Neuronal stem cell (in vitro differentiated cells): ENCODE results near the gene NDUFS7.

Experiments used
- DNase-seq: peaks from one replicate; pipeline ENCODE4 v3.0.0-alpha.2; 2013; ENCODE audit warnings: low spot score
- H2AFZ ChIP-seq: one replicate; pipeline ENCODE4 v1.6.1; 2013; ENCODE audit warnings: mild to moderate bottlenecking, low read length, inconsistent platforms
- H2AK5ac ChIP-seq: 2 replicates; pipeline ENCODE4 v1.6.1; 2013; ENCODE audit warnings: low read depth, mild to moderate bottlenecking, inconsistent platforms, low read length, moderate library complexity, mixed read lengths
- H2BK120ac ChIP-seq: 2 replicates; pipeline ENCODE4 v1.6.1; 2013; ENCODE audit warnings: low read depth, mild to moderate bottlenecking, inconsistent platforms, low read length, moderate library complexity, mixed read lengths
- H2BK12ac ChIP-seq: one replicate; pipeline ENCODE4 v1.6.1; 2013; ENCODE audit warnings: low read length, inconsistent platforms
- H2BK15ac ChIP-seq: 2 replicates; pipeline ENCODE4 v1.6.1; 2013; ENCODE audit warnings: mild to moderate bottlenecking, low read length, inconsistent platforms, mixed read lengths
- H2BK5ac ChIP-seq: one replicate; pipeline ENCODE4 v1.6.1; 2013; ENCODE audit warnings: inconsistent platforms, mild to moderate bottlenecking, low read length, moderate library complexity
- H3K14ac ChIP-seq: one replicate; pipeline ENCODE4 v1.6.1; 2013; ENCODE audit warnings: low read length, inconsistent platforms
- H3K18ac ChIP-seq: 2 replicates; pipeline ENCODE4 v1.6.1; 2013; ENCODE audit warnings: low read length, inconsistent platforms
- H3K23ac ChIP-seq: 2 replicates; pipeline ENCODE4 v1.6.1; 2013; ENCODE audit warnings: low read depth, mild to moderate bottlenecking, mixed read lengths, low read length, inconsistent platforms; ENCODE audit not compliant: poor library complexity
- H3K27ac ChIP-seq: replicated peaks from 3 replicates; pipeline ENCODE4 v1.5.1; 2013; ENCODE audit warnings: low read length, inconsistent platforms
- H3K27me3 ChIP-seq, 3 experiments: 2 replicates each; pipeline ENCODE4 v1.6.1; 2013; ENCODE audit warnings: low read length in 3 of 3, mild to moderate bottlenecking in 2 of 3, inconsistent platforms in 1 of 3, low read depth in 1 of 3, mixed read lengths in 1 of 3, moderate library complexity in 1 of 3; ENCODE audit not compliant: control insufficient read depth in 3 of 3, insufficient read depth in 3 of 3
- H3K36me3 ChIP-seq, 2 donors: replicated peaks in 1 of 2; 2 replicates each; pipeline ENCODE4 v1.6.1; 2013; ENCODE audit warnings: low read length in 2 of 2; ENCODE audit not compliant: control insufficient read depth in 2 of 2, insufficient read depth in 2 of 2
- H3K4ac ChIP-seq: 2 replicates; pipeline ENCODE4 v1.6.1; 2013; ENCODE audit warnings: inconsistent platforms, mild to moderate bottlenecking, low read length, moderate library complexity
- H3K4me1 ChIP-seq, 2 donors: 1 replicate in 1 of 2; 2 replicates in 1 of 2; pipeline ENCODE4 v1.6.1; 2013; ENCODE audit warnings: low read length in 2 of 2, low read depth in 1 of 2; ENCODE audit not compliant: control insufficient read depth in 2 of 2, insufficient read depth in 1 of 2
- H3K4me2 ChIP-seq: one replicate; pipeline ENCODE4 v1.6.1; 2013; ENCODE audit warnings: mild to moderate bottlenecking, low read length, inconsistent platforms; ENCODE audit not compliant: insufficient read depth, poor library complexity, severe bottlenecking
- H3K4me3 ChIP-seq, 2 donors: 2 replicates each; pipeline ENCODE4 v1.5.1; 2013; ENCODE audit warnings: low read length in 2 of 2, mild to moderate bottlenecking in 2 of 2, inconsistent platforms in 1 of 2, moderate library complexity in 1 of 2
- H3K79me1 ChIP-seq: one replicate; pipeline ENCODE4 v1.6.1; 2013; ENCODE audit warnings: low read depth, mild to moderate bottlenecking, inconsistent platforms, low read length, moderate library complexity
- H3K9ac ChIP-seq: one replicate; pipeline ENCODE4 v1.6.1; 2013; ENCODE audit warnings: mild to moderate bottlenecking, low read depth, low read length, inconsistent platforms; ENCODE audit not compliant: poor library complexity
- H3K9me3 ChIP-seq, 2 donors: replicated peaks in 1 of 2; 2 replicates each; pipeline versions ENCODE3 to v1.6.1; 2013; ENCODE audit warnings: low read length in 2 of 2, mild to moderate bottlenecking in 2 of 2, inconsistent platforms in 1 of 2, low read depth in 1 of 2, mixed read lengths in 1 of 2, moderate library complexity in 1 of 2; ENCODE audit not compliant: control insufficient read depth in 2 of 2, insufficient read depth in 1 of 2
- H4K8ac ChIP-seq: one replicate; pipeline ENCODE4 v1.6.1; 2013; ENCODE audit warnings: low read depth, mild to moderate bottlenecking, inconsistent platforms, low read length, moderate library complexity
- H4K91ac ChIP-seq: one replicate; pipeline ENCODE4 v1.6.1; 2013; ENCODE audit warnings: low read length, low read depth, mild to moderate bottlenecking, inconsistent platforms; ENCODE audit not compliant: poor library complexity
- WGBS, 2 donors: extraction: QIAGEN DNeasy Blood & Tissue Kit; methylation state at CpG; one replicate each; pipeline ENCODE4 v1.1.7; 2013; ENCODE audit warnings: missing lambda C conversion rate in 2 of 2, mixed read lengths in 1 of 2; ENCODE audit not compliant: insufficient read length in 2 of 2, insufficient replicate concordance in 1 of 2; ENCODE audit errors: extremely low coverage in 2 of 2; 5-methylcytosine and 5-hydroxymethylcytosine counted together

Gene NDUFS7

DNA sequence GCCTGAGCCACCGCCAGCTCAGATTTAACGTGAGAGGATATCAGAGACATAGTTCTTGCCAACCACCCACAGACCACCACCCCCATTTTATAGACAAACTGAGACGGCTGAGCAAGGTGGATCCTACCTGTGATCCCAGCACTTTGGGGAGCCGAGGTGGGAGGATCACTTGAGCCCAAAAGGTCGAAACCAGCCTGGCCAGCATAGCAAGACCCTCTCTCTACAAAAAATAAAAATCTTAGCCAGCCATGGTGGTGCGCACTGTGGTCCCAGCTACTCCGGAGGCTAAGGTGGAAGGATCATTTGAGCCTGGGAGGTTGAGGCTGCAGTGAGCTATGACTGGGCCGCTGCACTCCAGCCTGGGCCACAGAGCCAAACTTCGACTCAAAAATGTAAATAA is 30.6 kb upstream of the NDUFS7 start:
- H3K27me3 ChIP-seq, result peaks cover 0 to 2% (median 0%) of the 10 kb centered on the region in 3 experiments
- no peak overlapping the region for H3K4me2 ChIP-seq
- no peak overlapping the region for H4K8ac ChIP-seq
- DNase-seq, result no peak
- H3K4ac ChIP-seq, result no peak overlapping the region
- H2BK5ac ChIP-seq, result no peak overlapping the region
- H3K27ac ChIP-seq, result no peak overlapping the region
- H4K91ac ChIP-seq, result no peak overlapping the region
- no peak overlapping the region for H3K4me3 ChIP-seq
- no peak overlapping the region for H2AFZ ChIP-seq
- peaks cover 11 to 18% of the 10 kb centered on the region in 2 donors for H3K4me1 ChIP-seq
- H3K23ac ChIP-seq, result no peak overlapping the region
- H2AK5ac ChIP-seq, result no peak overlapping the region
- no peak overlapping the region for H3K9ac ChIP-seq
- WGBS, 2 donors, result no CpG with 5 or more reads among the region's 9 CpGs
- no peak overlapping the region for H2BK120ac ChIP-seq
- no peak overlapping the region for H2BK15ac ChIP-seq
- H3K36me3 ChIP-seq, result peaks cover 0 to 21% of the 10 kb centered on the region in 2 donors
- no peaks in the 10 kb centered on the region for H3K9me3 ChIP-seq
- no peak overlapping the region for H3K18ac ChIP-seq
- no peak overlapping the region for H3K14ac ChIP-seq
- H3K79me1 ChIP-seq, result no peaks in the 10 kb centered on the region
- H2BK12ac ChIP-seq, result no peak overlapping the region

DNA sequence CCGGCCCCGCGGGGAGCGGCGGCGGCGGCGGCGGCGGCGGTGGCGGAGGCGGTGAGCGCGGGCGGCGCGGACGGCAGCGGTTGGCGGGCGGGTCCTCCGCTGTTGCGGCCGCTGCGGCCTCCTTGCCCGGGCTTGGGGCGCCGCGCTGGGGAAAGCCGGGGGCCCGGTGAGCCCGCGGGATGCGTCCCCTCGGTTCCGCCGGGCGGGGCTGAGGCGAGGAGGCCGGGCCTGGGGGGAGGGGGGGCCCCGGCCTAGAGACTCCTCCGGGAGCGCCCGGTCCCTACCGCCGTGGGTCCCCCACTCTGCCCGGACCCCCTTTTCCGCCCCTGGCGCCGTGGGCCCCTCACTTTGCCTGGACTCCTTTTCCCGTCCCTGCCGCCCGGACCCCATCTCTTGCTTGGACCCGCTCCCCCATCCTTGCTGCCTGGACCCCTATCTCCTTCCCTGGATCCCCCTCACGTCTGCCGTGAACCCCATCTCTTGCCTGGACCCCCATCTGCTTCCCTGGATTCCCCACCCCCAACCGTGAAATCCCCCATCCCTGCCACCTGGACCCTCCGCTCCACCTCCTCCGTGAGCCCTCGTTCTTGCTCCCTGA is 28.6 kb upstream of the NDUFS7 start:
- Histone ChIP-seq H3K4me2 (peak overlapping the region; percentile 64), H2AFZ (peak overlapping the region; percentile 76), H3K79me1 (peaks cover 3% of the 10 kb centered on the region), H3K27me3 (no peaks in the 10 kb centered on the region), H3K4me1 (peaks cover 16 to 18% of the 10 kb centered on the region in 2 donors), H3K23ac (peak overlapping the region; percentile 29), H3K9ac (peak overlapping the region; percentile 94), H3K27ac (peak overlapping the region; percentile 37), H2BK15ac (peak overlapping the region; percentile 63), H4K8ac (no peak overlapping the region), H3K9me3 (no peaks in the 10 kb centered on the region), H2AK5ac (peak overlapping the region; percentile 86), H3K14ac (peak overlapping the region; percentile 58), H2BK12ac (no peak overlapping the region), H3K18ac (peak overlapping the region; percentile 98), H3K4ac (no peak overlapping the region), H2BK120ac (no peak overlapping the region), H4K91ac (no peak overlapping the region), H3K36me3 (peaks cover 9 to 40% of the 10 kb centered on the region in 2 donors), H2BK5ac (peak overlapping the region; percentile 84), H3K4me3 (peak overlapping the region; percentile 86 to 91)
- DNase-seq, result no peak
- WGBS, 2 donors, result no CpG with 5 or more reads among the region's 61 CpGs

DNA sequence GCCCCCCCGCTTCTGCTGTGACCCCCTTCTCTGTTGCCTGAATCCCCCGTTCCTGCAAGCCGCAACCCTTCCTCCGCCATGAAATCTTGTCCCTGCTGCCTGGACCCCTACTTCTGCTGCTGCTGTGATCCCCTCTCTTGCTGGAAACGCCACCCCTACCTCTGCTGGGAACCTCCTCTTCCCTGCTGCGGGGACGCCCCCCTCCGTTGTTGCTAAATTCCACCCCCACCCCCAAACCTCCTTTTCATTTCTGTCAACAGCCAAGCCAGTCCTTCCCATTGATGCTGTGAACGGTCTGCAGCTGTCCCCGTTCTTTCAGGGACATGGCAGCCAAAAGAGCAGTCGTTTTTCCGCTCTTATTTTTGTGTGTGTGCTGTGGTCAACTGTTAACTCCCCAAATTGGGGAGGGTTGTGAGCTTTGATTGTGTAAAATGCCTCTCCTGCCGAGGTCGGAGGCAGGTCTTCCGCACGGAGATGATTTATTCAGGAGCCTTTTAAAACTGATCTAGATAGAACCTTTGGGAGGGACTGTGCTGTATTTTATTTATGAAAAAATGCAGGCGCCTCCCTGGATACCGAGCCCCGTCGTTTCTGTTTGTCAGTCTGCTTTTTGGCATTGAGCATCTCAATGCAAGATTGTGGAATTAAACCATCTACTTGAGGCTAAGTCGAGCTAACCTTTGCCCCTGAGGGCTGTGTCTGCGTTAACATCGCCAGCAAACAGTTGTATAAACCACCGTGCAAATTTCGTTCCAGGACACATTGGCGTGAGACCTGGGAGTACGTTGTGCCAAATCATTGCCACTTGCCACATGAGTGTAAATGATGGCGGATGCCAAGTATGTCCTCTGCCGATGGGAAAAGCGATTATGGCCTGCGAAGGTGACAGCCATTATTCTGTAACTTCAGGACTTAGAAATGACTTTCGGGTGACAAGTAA is 27.9 kb upstream of the NDUFS7 start:
- Histone ChIP-seq H3K4ac (no peak overlapping the region), H4K91ac (no peak overlapping the region), H3K9me3 (no peaks in the 10 kb centered on the region), H2BK12ac (no peak overlapping the region), H3K4me2 (peak overlapping the region; percentile 64), H2BK120ac (no peak overlapping the region), H2BK5ac (peak overlapping the region; percentile 84), H2AK5ac (peak overlapping the region; percentile 86), H3K9ac (peak overlapping the region; percentile 94), H3K23ac (peak overlapping the region; percentile 29), H3K36me3 (peaks cover 12 to 48% of the 10 kb centered on the region in 2 donors), H2AFZ (peak overlapping the region; percentile 76), H3K27ac (peak overlapping the region; percentile 37), H3K79me1 (peaks cover 3% of the 10 kb centered on the region), H3K27me3 (no peaks in the 10 kb centered on the region), H3K4me3 (peak overlapping the region; percentile 86 to 91), H2BK15ac (peak overlapping the region; percentile 63), H3K18ac (peak overlapping the region; percentile 98), H3K4me1 (peaks cover 22 to 23% of the 10 kb centered on the region in 2 donors), H4K8ac (no peak overlapping the region), H3K14ac (no peak overlapping the region)
- no CpG with 5 or more reads among the region's 32 CpGs for WGBS, 2 donors
- no peak for DNase-seq

DNA sequence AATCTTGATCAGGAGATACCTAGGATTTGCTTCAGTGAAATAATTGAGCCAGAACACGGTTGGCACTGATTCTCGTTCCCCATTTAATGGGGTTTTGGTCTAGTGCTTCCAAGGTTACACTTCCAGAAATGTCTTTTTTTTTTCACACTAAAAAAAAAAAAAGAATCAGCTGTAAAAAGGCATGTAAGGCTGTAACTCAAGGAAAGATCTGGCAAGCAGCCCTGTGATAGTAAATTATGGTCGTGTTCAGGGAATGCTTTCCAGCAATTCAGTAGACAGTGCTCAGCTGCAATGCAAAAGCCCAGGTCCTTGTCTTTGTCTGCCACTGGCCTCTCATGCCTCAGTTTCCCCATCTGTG is 27.2 kb upstream of the NDUFS7 start:
- peak overlapping the region in 1 of 2 donors; percentile 91 for H3K4me3 ChIP-seq
- H4K8ac ChIP-seq, result no peak overlapping the region
- peaks cover 24 to 25% of the 10 kb centered on the region in 2 donors for H3K4me1 ChIP-seq
- H2BK120ac ChIP-seq, result no peak overlapping the region
- H2AK5ac ChIP-seq, result no peak overlapping the region
- no peaks in the 10 kb centered on the region for H3K27me3 ChIP-seq
- H3K18ac ChIP-seq, result no peak overlapping the region
- no peak overlapping the region for H3K9ac ChIP-seq
- H3K14ac ChIP-seq, result no peak overlapping the region
- H2BK5ac ChIP-seq, result no peak overlapping the region
- H3K4me2 ChIP-seq, result no peak overlapping the region
- peaks cover 12 to 54% of the 10 kb centered on the region in 2 donors for H3K36me3 ChIP-seq
- no peaks in the 10 kb centered on the region for H3K9me3 ChIP-seq
- H3K4ac ChIP-seq, result no peak overlapping the region
- H2BK12ac ChIP-seq, result no peak overlapping the region
- H3K79me1 ChIP-seq, result peaks cover 3% of the 10 kb centered on the region
- no peak overlapping the region for H2AFZ ChIP-seq
- H4K91ac ChIP-seq, result no peak overlapping the region
- no peak for DNase-seq
- no peak overlapping the region for H3K27ac ChIP-seq
- no peak overlapping the region for H2BK15ac ChIP-seq
- no CpG with 5 or more reads among the region's 3 CpGs for WGBS, 2 donors
- H3K23ac ChIP-seq, result no peak overlapping the region
